Measurements from ENCODE around the gene TRPM5.

The TRPM5 gene

GRCh38 chr11:2435288-2436012, 8.9 kb downstream of the TRPM5 start:
- no peak for DNase-seq

DNA sequence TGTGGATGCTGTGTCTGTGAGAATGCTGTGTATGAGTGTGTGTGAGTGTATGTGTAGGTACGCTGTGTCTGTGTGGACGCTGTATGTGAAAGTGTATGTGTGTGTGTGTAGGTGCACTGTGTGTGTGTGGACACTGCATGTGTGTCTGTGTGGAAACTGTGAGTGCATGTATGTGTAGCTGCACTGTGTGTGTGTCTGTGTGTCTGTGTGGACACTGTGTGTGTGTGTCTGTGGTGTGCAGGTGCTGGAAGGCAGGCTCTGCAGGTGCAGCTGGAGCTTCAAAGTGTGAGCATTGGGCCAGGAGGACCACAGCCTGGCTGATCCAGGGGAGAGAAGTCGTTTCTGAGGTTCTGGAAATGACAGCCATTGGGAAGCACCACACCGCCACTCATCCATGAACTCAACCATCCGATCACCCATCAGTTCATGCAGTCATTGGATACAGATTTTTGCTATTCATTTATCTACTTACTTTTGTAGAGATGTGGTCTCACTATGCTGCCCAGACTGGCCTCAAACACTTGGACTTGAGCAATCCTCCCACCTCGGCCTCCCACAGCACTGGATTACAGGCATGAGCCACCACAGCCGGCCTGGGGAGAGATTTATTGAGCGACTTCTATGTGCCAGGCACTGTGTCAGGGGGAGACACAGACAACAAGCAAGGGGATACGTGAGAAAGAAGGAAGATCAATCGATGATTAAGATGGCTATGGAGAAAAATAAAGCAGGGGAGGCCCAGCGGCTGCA, 9.6 kb downstream of the TRPM5 start:
- no peak for DNase-seq

- no peak for DNase-seq
These were observed 10.3 kb downstream of the TRPM5 start for GRCh38 chr11:2434008-2434407.

DNA sequence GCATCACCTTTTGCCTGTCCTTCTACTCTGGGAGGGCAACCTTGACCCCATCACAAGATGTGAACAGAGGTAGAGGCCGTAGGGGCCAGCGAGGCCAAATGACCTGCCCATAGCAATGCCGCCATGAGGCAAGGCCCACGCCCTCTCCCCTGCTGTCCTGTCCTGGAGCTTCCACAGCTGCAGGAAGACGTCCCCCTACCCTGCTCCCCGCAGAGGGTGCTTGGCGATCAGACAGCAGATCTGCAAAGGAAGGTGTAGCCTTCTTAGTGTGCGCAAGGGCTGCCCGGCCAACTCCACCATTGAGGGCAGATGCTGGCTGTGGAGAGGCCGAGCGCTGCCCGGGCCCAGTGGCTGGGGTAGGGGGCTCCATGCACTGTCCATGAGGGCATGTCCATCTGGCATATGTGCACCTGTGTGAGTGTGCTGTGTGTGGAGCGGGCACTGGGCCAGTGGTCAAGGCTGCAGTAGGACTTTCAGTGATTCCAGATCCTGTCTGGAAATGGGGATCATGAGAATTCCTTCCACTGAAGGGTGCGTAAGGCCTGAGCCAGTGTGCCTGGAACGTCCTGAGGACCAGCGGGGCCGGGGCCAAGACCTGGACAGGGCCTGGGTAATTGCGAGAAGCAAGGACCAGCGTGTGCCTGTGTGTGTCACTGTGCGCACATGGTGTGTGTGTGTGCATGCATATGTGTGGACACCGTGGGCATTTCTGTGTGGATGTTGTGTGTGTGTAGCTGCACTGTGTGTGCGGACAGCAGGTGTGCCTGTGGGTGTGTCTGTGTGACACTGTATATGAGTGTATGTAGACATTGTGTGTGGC, 11.0 kb downstream of the TRPM5 start:
- DNase-seq = no peak

DNA sequence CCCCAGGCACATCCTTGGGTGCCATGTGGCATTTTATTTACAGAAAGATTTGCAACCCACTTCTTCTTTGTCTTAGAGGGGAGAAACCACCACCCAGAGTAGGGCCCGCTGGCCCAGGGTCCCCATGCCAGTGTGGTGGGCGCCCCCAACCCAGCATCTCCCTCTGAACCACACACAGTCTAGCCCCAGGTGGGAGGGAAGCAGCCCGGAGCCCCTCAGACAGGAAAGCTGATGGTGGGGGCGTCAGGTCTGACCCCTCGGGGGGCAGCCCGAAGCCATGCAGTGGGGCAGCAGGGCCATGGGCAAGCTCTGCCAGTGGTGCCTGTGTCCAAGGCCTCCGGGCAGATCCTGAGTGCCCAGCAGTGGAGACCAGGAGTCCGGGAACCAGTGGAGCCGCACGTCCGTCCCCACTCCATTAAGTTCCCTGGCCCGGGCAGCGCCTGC, 11.7 kb downstream of the TRPM5 start:
- no peak for DNase-seq

GRCh38 chr11:2432171-2432621, 12.1 kb downstream of the TRPM5 start:
- no peak for DNase-seq

- DNase-seq = no peak
These were observed 12.9 kb downstream of the TRPM5 start for GRCh38 chr11:2431395-2431794.

- DNase-seq = peak; percentile 12
These were observed 16.0 kb downstream of the TRPM5 start for GRCh38 chr11:2428322-2428795.

GRCh38 chr11:2427721-2428321, 16.5 kb downstream of the TRPM5 start:
- no peak for DNase-seq

DNA sequence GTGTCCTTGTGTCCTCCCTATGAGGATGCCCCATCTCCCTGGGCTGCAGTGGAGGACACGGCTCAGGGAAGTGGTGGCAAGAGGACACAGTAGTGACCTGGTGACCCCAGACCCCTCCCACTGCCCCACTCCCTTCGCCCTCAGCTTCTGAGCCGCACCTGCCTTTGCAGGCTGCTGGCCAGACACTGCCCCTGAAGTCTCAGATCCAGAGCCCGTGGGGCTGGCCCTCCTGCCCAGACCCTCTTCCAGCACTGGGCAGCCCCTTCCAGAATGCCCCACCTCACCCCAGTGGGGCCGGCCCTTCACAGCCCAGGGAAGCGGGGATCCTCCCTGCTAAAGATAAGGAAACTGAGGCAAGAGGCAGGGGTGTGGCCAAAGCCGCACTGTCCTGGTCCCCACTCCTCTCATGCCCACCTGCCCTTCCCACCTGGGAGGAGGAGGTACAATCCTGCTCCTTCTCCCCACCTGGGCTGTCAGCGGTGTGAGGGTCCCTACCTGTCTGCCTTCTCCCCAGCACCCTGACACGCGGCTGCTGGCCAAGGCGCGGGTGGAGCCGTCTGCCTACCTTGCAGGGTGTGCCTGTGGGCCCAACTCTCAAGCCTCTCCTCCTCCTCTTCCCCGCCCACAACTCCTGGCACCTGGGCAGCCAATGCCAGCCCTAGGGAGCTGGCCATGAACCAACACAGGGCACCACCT, 17.3 kb downstream of the TRPM5 start:
- DNase-seq = no peak

- no peak for DNase-seq
These were observed 18.1 kb downstream of the TRPM5 start for GRCh38 chr11:2426221-2426620.

DNA sequence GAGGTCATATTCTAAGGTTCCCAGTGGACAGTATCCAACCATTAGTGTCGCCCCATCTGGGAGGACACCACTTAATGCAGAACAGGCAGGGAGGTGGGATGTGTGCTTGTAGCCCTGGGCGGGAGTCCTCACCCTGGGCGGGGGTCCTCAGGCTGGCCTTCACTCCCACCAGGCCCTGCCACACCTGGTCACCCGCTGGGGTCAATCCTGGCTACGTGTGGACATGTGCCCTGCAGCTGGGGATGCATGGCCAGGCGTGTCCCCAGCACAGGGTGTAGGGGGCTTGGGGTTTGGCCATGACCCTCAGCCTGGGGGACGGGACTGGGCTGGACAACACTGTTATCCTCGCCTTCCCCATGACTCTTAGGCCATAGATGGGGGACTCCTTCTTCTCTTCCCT, 18.8 kb downstream of the TRPM5 start:
- no peak for DNase-seq

- DNase-seq = no peak
These were observed 19.4 kb downstream of the TRPM5 start for GRCh38 chr11:2424811-2425495.

GRCh38 chr11:2423157-2424025, 20.9 kb downstream of the TRPM5 start:
- DNase-seq = no peak

DNA sequence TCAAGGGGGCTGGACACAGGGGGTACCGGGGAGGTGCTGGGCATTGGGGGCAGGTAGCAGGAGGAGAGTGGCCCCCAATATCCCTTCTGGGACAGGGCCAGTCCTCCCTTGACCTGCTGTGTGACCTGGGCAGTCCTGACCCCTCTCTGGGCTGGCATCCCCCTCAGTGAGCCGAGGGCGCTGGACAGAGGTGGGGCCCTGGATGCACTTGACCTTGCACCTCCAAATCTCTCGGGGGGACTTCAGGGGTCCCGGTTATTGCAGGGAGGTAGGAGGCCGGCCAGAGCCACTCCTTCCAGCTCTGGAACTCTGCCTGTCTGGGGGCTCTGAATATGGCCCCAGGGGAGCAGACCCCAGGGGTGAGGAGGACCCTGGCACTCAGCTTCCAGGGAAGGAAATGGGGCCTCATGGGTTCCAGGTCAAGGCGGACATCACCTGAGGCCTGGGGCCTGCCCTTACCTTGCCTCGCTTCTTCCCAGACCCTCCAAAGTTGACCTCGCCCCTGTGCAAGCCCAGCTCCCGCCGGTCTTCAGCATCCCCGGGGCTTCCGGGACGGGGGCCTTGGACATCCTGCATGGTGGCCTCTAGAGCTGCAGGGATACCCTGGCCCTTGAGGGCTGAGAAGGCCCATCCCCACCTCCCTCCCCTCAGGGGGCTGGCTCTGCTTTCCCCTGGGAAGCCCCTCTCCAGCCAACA, 21.7 kb downstream of the TRPM5 start:
- DNase-seq = no peak

GRCh38 chr11:2421996-2422395, 22.3 kb downstream of the TRPM5 start:
- no peak for DNase-seq

DNA sequence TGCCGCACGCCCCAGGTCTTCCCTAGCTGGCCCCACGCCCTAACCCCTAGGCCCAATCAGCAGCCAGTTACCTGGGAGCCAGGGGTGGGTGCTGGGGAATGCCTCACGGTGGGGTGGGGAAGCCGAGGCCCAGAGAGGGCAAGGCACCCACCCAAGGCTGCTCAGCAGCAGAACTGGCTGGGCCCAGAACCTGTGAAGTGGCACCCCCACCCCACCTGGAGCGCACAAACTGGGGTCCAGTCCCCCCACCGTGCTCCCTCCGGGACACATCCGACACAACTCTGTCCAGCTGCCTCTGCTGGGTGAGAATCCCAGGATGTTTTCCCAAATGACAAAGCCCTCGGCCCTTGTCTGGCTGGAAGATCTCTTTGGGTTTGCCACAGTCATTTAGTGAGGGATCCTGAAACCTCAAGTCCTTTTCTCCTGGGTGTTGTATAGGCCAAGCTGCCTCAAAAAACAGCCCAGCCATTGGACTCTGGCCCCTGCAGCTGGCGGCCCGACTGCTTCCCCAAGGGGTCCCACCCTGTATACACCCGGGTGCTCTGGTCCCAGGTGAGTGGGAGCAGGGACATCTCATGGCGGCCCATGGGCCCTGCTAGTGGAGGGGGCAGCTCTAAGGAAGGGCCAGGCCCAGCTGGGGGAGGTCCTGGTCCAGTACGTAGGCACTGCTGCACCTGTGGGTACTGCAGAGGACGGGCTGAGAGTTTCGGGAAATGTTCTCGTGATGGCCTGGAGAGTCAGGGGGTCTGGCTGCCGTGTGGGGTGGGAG, 22.9 kb downstream of the TRPM5 start:
- no peak for DNase-seq

DNA sequence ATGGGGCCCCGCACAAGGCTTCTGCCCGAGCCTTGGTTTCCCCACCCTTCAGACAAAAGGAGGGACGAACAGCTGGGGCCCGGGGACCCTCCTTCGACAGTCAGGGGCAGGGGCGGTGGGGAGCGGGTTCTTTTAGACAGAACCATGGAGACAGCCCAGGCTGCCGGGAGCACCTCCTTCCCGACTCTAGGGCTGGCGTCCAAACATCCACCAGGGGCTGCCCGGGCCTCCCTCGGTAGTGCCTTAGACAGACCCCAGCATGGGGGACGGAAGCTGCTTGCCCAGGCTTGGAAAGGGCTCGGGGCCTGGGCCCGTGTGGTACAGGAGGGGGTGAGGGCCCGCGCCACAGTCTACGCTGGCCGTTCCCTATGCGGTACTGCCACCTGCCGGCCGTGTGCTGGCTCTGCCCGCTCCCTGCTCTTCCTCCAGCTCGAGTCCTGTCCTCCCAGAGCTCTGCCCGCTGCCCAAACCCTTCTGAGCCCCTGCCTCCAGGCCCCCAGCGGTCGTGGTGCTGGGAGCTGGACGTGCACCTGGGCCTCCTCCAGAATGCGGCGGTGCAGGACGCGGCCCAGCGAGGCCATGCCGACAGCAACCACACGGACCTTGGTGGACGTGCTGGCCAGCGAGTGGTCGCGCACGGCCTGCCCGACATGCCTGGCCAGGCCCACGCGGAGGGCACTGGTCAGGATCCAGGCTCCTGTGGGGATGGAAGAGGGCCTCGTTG, 23.6 kb downstream of the TRPM5 start:
- peak; percentile 40 for DNase-seq
